GM19099 (cell line): ENCODE results near the gene SORL1.

Source experiments
- POLR2A ChIP-seq: IDR thresholded peaks from 3 replicates; pipeline ENCODE4 v1.6.1; 2011; ENCODE audit warnings: low read depth; ENCODE audit not compliant: insufficient read length; ENCODE audit errors: extremely low read depth

The SORL1 gene

DNA sequence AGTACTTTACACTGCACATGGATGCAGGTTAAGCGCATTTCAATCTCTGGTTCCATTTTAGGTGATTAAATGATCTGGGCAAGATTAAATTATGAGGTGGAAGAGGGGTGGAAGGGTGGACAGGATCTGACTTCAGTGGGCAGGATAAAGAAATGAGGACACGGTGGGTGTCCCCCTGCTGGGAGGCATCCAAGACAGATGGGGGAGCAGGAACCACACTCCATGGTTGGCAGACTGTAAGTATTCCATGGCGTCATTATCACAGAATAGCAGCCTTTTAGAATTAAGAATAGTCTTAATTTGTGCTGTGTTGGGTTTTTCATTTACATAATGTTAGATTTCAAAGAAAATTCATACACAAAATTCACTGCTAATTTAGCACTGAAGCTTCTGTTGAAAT lies 7.6 kb upstream of the SORL1 start:
- TF ChIP-seq POLR2A, result no peak

DNA sequence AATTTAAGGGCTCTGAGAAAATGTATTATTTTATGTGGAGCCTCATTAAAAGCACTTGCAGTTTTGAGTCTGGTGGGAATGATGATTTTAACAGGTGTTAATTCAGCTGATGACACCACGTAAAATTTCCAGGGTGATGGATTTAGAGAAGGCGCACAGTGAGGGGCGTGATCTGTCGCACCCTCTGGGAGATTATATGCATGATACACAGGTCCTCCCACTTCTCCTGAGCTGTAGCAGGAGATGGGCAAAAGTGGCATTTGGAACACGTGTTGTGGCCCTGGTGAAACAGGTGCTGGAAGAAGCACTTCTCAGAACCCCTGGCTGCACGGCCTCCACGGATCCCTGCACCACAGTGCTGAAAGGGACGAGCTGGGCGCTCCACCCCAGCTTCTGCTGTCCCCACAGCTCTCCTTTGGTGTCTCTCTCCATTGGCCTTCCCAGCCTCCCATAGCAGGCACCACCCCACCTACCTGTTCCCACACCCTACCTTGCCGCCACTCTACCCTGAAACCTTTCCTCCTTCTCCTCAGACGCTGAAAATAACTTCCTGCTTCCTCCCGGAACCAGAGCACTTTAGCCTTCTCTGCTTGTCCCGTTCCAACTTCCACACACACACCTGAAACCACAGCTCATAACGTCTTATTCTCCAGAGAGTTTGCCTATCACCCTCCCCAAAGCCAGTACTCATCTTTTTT lies 6.9 kb upstream of the SORL1 start:
- peak; percentile 27 for TF ChIP-seq POLR2A

DNA sequence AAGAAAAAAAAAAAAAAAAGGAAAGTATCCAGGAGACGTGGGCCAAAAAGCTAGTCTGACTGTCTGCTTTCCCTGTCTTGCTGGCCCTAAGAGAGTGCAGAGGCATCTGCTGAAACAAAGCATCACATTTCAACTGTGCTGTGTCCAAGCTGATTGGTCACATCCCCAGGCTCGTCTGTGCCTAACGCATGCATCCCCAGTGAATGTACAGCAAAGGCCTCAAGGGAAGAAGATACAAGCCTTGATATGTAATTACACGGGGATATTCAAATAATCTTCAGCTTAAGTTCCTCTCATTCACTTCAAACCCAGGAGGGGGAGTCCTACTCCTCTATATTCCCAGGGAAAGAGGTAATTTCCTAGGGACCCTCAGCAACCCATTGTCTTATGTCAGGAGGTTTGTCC lies 5.4 kb upstream of the SORL1 start:
- peak; percentile 55 for TF ChIP-seq POLR2A

DNA sequence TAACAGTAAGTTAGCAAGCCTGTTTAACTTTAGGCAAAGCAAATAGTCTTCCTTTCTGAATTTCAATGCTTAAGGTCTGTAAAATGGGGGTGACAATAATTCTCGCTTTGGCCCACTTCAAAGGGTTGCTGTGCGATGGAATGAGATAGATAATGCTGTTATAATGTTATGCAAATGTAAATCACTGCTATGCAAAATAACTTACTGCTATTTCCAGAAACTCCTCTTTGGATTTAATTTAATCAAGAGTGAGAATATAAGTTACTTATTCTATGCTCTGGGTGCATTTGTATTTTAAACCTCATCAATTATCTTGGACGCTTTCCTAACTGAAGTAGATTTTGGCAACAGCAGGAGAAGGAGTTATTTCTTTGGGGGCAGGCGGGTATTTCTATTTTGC lies 4.1 kb upstream of the SORL1 start:
- TF ChIP-seq POLR2A, result no peak

DNA sequence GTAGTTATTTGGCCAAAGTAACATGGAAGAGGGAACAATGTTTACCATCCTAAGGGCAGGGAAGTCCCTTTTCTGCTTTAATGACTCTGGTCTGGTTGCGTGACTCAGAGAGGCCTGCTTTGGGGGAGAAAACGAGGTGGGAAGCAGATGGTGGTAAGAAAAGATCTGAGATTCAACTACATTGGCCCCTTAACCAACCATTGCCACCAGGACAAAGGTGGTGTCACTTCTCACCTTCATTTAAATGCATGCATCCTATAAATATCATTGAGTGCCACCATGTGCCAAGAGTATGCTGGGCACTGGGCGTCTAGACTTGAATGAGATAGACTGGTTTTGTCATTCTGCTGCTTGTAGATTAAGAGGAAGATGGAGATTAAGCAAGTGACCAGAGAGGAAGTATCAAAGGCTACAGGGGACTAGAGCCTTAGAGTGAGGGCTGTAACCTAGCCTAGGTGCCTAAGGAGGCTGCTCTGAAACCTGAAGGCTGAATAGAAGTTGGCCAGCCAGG lies 3.6 kb upstream of the SORL1 start:
- no peak for TF ChIP-seq POLR2A

DNA sequence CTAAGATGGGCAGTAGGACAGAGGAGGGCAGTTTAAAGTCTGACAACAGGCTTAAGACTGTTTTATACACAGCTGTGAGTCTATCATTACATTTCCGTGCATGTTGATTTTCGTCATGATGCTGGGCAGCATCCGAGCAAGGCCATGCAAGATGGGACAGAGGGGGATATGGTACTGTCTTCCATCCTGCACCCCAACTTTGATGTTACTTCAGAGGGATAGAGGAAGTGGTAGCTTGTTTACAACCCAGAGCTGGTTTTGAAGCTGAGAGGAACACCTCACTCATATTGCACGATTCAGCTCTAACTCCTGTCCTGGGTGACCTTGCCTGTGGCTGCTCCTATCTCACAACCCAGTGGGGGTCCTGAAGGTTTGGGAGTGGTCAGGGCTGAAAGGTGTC lies 3.0 kb upstream of the SORL1 start:
- TF ChIP-seq POLR2A, result no peak

DNA sequence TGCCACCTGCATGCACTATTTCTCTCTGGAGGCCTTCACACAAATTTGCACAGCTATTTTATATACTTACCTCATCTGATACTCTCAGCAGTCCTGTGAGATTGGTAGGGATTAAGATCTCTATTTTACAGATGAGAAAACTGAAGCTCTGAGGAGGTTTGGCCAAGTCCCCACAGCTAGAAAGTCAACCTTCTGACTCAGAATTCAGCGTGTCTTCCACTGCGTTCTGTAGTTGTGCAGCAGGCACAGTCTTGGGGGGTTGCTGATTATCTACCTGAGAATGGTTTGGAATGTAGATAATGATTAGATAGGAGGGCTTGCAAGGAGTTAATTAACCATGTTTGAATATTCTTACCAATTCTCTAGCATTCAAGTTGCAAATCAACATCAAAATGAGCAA lies 2.5 kb upstream of the SORL1 start:
- no peak for TF ChIP-seq POLR2A

DNA sequence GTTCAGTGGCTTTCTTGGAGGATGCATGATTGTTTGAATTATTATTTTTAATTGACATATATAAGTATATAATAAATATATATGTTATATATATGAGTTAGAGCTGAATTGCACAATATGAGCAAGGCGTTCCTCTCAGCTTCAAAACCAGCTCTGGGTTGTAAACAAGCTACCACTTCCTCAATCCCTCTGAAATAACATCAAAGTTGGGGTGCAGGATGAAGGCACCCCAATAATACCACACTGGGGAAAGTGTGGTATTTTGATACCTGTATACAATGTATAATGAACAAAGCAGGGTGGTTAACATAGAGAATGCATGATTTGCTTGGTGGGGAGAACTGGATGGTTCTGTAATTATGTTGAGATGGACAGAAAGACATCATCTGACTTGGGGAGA lies 1.7 kb upstream of the SORL1 start:
- no peak for TF ChIP-seq POLR2A

DNA sequence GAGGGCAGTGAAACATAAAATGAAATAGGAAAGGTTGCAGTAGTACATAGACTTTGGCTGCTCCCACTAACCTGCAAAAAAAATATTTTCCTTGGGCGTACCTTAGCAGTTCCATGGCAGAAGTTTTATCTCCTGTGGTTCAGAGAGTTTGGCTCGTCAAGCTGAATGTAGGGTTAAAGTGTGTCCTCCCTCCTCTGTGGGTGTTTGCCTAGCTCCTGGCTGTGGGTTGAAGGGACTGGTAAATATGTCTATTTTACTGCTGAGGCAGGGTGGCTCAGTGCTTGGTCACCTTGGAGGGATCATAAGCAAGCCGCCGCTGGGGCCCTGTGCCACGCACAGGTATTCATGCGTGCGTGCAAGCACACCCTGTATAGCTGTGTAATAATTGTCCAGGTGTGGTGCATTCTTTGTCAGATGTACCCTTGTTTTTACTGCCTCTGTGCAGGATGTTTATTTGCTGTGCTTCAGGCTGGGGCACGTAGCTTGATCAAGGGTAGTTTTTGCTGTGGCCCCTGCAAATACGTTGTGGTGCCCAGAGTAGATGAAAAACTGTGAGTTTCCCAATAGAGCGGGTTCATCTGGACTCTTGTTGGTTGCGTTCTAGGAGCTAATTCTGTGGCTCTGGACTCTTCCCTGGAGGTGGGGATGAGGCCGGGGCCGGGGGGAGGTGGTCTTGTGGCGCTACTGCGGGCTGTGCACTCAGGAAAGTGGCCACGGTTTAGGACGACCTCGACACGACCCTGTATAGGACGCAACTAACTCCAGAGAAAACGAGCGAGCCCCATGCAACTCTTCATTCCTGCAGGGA lies 732 bp upstream of the SORL1 start:
- no peak for TF ChIP-seq POLR2A

DNA sequence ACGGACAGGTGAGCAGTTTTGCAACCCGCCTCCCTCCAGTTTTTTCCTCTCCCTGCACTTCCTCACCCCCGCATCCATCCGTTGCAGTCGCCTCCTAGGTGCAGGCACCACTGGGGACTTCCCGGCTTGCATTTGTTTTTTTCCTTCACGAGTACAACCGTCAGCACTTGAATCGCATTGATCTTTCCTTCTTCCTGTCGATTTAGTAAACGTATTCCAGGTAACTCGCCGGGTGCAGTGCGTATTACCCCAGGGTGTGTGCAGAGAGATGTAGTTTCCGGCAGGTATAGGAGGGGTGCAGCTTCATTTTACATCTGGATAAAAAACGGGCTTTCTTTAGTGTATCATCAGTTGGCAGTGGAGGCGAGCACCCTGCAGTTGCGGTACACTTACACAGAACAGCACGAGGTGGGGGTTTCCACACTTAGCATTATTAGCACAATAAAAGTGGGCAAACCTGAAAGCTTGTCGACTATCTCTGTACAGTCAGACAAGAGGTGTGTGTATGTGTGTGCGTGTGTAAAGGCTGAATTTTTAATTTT lies 566 bp downstream of the SORL1 start, which contains the start of gene SORL1-AS1:
TSS of gene SORL1-AS1 (minus strand) at position 359 of the 542 bp plus-strand sequence.
- TF ChIP-seq POLR2A, result peak; percentile 57

DNA sequence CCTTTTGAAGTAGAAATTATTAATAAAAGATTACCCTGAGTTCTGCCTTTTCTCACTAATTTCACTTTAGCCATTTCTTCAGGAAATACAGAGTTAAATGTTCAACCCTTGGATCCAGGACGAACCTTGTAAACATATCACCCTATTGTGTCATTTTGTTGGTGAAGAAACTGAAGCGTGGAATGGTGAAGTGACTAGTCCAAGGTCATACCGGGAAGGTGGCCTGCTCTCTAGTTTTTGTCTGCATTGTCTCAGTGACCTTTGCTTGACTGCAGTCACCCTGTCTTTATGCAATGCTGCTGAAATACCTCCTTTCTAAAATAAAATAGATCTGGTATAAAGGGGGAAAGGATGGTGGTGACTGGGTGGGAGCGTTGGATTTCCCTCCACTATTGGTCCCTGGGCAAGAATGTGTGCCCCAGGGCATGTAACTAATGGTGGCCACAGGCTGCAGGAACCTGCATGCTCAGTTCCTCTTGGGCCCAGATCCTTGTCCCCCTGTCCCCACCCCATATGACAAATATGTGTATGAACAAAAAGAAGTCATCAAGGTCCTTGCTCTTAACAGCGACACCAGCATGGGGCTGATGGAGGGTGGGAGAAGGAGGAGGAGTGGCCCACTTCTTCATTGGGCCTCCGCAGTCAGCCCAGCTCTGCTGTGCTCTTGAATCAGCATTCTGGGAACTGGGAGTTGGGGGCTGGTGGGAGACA lies 1.6 kb downstream of the SORL1 start:
- peak; percentile 59 for TF ChIP-seq POLR2A

DNA sequence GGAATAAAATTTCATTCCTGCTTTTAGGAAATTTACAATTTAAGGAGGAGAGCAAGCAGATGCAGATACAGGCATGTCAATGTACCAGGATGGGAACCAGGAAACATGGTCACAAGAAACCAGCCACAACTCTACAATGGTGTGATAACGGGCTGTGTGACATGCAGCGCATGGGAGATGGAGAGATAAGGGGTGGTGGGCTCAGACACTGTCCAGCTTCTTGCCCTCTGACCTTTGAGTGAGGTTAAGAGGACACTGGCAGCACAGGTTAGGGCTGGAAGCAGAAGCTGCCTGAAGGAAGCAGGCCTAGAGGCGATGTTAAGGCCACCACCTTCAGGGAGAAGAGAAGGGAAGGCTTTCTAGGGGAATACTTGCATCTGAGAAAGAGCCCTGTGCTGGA lies 3.0 kb downstream of the SORL1 start:
- no peak for TF ChIP-seq POLR2A

DNA sequence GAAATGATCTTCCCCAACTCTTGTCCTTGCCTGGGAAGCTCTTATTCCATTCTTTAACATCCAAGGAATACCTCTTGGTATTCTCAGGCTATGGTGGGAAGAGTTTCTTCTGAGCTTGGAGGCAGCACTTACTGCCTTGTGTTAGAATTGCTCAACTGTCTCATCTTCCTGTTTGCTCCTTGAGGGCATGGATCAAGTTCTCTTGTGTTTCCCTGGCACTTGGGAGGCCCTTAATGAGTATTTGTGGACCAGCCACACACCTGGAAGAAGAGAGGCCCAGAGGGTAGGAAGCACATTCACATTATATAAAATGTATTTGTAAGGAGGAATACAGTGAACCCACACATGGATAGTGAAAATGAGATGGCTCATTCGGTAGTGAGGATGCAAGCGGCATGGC lies 4.0 kb downstream of the SORL1 start:
- TF ChIP-seq POLR2A, result no peak

DNA sequence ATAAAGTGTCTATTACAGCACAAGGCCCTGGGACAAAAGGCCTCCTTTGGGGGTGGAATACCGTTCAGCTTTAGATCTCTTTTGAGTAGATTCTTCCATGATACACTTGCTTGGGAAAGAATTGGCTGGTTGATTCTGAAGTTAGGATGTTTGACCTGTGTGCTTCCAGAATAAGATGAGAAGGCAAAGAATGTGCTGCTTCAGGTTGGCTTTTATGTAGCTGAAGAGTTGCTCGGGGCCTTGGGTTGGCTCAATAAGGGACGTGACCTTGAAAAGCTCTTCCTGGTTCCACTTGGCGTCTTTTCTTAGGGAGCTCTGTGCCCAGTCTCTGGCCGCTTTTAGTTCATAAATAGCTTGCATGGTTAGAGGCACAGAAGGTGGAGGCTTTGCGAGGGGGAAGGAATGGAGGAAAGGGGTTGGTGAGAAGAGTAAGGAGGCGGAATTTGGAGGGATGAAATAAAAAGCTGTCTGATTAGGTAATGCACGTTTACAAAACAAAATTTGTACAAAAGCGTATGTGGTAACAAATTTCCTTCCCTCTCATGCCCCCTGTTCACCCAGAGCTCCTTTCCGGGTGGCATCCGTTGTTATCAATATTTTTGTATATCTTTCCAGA lies 4.8 kb downstream of the SORL1 start:
- TF ChIP-seq POLR2A, result no peak

DNA sequence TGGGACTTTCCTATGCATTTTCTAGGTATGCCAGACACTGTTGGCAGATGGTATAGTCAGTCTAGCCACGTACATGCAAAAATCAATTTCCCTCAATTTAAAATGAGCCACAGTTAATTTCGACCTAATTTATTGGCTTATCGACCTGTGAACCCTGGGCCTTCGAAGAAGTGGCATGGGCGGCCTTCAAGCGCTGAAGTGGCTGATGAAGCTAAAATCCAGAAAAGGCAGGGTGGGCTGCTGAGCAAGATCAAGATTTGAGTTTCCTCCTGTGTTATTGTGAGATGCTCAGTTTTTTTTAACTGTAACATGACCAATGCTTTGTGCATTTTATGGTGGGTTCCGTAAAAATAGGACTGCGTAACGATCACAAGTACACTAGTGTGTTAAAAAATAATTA lies 6.4 kb downstream of the SORL1 start:
- TF ChIP-seq POLR2A, result no peak
